Stimulated activated CD8-positive, alpha-beta memory T cell treated with anti-CD3 and anti-CD28 coated beads, Interleukin-2, amount 100 ng/mL, for 1 hour (primary cell): ENCODE data around the gene CCDC28A.

ENCODE experiments used
- DNase-seq, 2 donors: peaks; one replicate each; pipeline ENCODE4 v3.0.0-alpha.2; 2020; ENCODE audit warnings: low read depth in 2 of 2

Gene CCDC28A

DNA sequence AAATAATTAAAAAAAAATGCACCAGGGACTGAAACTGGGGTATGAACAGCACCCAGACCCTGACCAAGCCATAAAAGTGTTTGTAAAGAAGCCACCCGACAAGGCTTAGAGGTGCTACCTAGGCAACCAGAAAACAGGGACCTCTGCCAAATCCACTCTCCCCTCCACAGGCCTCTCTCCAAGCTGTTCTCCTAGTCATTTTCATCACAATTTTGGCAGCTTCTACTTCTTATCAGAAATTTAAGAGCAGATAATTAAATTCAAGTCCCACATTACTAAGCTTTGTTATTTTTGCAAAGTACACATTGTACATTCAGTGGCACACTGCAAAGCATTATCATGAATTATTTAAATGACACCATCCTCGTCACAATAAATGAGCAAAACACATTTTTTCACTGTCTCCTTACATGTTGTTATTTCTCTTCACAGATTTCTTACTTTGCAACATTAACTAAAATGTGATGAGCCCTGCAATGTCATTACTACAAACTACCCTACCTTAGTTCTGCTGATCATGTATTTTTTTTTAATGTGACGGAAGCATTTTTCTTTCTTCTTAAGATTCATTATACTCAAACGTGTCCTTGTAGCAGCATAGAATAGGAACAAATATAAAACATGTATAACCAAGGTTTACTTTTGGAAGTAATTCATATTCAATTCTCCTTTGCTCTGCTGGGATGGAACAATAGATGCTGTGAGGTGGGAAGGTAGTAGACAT is 60.4 kb downstream of the CCDC28A start:
- no peak for DNase-seq

DNA sequence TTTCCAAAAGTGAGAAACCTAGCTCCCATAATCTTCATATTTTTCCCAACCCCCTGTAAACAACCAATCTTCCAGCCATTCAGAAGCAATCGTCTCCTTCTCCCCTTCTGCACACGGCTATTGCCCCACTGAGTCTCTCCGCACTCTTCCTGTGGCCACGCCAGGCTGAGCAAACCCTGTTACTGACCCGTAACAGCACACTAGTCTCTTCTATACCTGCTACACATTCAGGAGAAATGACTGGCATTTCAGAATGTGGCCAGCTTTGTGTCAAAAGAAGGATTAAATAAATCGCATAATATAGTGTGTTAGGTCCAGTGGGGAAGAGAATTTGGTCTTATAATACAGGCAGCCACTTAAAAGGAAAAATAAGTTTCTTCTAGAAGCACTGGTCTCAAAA is 63.7 kb downstream of the CCDC28A start:
- DNase-seq: no peak
